DND-41 (cell line): Measurements from ENCODE around the gene DCAF4.

Source experiments
- ATAC-seq: fragments of 200-7000 bp; cut with Tn5 transposase; 3 replicates; pipeline ENCODE4 v1.9.1; 2021; ENCODE audit warnings: low read depth; ENCODE audit not compliant: insufficient read depth
- DNase-seq: peaks from one replicate; pipeline ENCODE4 v3.0.0-alpha.2; 2020
- H2AFZ ChIP-seq: 2 replicates; pipeline ENCODE4 v1.6.0; 2012; ENCODE audit warnings: low read depth, low read length
- H3K27ac ChIP-seq: 2 replicates; pipeline ENCODE4 v1.5.1; 2012; ENCODE audit warnings: low read length, inconsistent platforms
- H3K27me3 ChIP-seq: fragments of 200-600 bp; sonication (generic); 2 replicates; pipeline ENCODE4 v1.6.0; 2012; ENCODE audit warnings: low read length, mild to moderate bottlenecking, inconsistent platforms; ENCODE audit not compliant: insufficient read depth, poor library complexity
- H3K36me3 ChIP-seq: 2 replicates; pipeline ENCODE4 v1.5.1; 2012; ENCODE audit warnings: low read length, inconsistent platforms; ENCODE audit not compliant: insufficient read depth
- H3K4me1 ChIP-seq: 2 replicates; pipeline ENCODE4 v1.5.1; 2012; ENCODE audit warnings: mild to moderate bottlenecking, low read length; ENCODE audit not compliant: insufficient read depth
- H3K4me2 ChIP-seq: 2 replicates; pipeline ENCODE4 v1.6.0; 2012; ENCODE audit warnings: mild to moderate bottlenecking, moderate library complexity, low read length, inconsistent platforms; ENCODE audit not compliant: insufficient read depth
- H3K4me3 ChIP-seq, 2 experiments: fragments of 200-600 bp in 1 of 2; shearing (Covaris generic) in 1 of 2; 2 replicates each; pipeline ENCODE4 v1.5.1; 2012 to 2016; ENCODE audit warnings: inconsistent platforms in 2 of 2, low read length in 2 of 2, mild to moderate bottlenecking in 2 of 2, low read depth in 1 of 2, moderate library complexity in 1 of 2
- H3K79me2 ChIP-seq: 2 replicates; pipeline ENCODE4 v1.6.0; 2012; ENCODE audit warnings: low read length, inconsistent platforms; ENCODE audit not compliant: insufficient read depth
- H3K9ac ChIP-seq: 2 replicates; pipeline ENCODE4 v1.6.0; 2012; ENCODE audit warnings: low read depth, mild to moderate bottlenecking, inconsistent platforms, low read length, moderate library complexity
- H3K9me3 ChIP-seq: 2 replicates; pipeline ENCODE4 v1.5.1; 2012; ENCODE audit warnings: low read length, moderate library complexity, mild to moderate bottlenecking, inconsistent platforms; ENCODE audit not compliant: insufficient read depth, severe bottlenecking
- H4K20me1 ChIP-seq: 2 replicates; pipeline ENCODE4 v1.6.0; 2012; ENCODE audit warnings: low read length; ENCODE audit not compliant: insufficient read depth
- EZH2 ChIP-seq: IDR thresholded peaks from 3 replicates; pipeline ENCODE4 v1.6.1; 2012; ENCODE audit warnings: borderline replicate concordance, low read depth, mild to moderate bottlenecking, moderate library complexity, low read length, inconsistent platforms; ENCODE audit not compliant: severe bottlenecking
- TF ChIP-seq, protein P1 (sequence below): IDR thresholded peaks from 2 replicates; pipeline ENCODE4 v1.5.1; 2012; ENCODE audit warnings: borderline replicate concordance, low read length, moderate library complexity, mild to moderate bottlenecking; ENCODE audit not compliant: poor library complexity, severe bottlenecking; ENCODE audit errors: extremely low read depth

DCAF4 gene

DNA sequence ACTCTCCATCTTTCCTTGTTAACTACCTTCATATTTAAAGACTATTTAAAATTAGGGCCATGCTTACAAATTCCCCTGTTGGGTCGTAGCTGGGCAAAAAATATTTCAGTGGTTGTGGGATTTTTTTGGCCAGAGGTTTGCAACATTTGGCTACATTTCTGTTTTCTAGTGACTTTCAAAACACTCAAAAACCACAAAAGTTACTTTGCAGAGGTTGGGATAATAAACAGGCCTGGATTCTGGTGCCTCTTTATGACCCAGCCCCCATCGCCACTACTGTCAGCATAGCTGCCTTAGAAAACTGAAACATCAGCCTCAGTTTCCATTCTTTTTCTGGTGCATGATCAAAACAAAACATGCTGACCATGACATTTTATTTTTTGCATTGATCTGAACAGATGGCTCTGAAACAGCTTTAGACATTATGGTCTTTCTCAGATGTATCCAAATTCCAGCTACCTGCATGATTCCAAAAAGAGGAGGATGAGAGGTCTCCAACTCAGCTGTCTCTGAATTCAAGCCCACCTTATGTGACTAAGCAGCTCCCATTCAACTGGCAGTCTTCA is 37.5 kb upstream of the DCAF4 start:
- TF ChIP-seq, protein P1, sequence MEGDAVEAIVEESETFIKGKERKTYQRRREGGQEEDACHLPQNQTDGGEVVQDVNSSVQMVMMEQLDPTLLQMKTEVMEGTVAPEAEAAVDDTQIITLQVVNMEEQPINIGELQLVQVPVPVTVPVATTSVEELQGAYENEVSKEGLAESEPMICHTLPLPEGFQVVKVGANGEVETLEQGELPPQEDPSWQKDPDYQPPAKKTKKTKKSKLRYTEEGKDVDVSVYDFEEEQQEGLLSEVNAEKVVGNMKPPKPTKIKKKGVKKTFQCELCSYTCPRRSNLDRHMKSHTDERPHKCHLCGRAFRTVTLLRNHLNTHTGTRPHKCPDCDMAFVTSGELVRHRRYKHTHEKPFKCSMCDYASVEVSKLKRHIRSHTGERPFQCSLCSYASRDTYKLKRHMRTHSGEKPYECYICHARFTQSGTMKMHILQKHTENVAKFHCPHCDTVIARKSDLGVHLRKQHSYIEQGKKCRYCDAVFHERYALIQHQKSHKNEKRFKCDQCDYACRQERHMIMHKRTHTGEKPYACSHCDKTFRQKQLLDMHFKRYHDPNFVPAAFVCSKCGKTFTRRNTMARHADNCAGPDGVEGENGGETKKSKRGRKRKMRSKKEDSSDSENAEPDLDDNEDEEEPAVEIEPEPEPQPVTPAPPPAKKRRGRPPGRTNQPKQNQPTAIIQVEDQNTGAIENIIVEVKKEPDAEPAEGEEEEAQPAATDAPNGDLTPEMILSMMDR = no peak
- TF ChIP-seq EZH2 = no peak
- Histone ChIP-seq H3K4me2 (no peak overlapping the region), H3K27me3 (peaks cover 16% of the 10 kb centered on the region), H3K4me1 (peaks cover 12% of the 10 kb centered on the region), H3K4me3 (no peak overlapping the region), H3K9me3 (no peaks in the 10 kb centered on the region), H3K27ac (no peak overlapping the region), H2AFZ (no peak overlapping the region), H3K36me3 (no peaks in the 10 kb centered on the region), H3K9ac (no peak overlapping the region), H3K79me2 (no peaks in the 10 kb centered on the region), H4K20me1 (no peaks in the 10 kb centered on the region; the same call in 1 of the 2 replicates)
- DNase-seq = no peak
- ATAC-seq = no peak

DNA sequence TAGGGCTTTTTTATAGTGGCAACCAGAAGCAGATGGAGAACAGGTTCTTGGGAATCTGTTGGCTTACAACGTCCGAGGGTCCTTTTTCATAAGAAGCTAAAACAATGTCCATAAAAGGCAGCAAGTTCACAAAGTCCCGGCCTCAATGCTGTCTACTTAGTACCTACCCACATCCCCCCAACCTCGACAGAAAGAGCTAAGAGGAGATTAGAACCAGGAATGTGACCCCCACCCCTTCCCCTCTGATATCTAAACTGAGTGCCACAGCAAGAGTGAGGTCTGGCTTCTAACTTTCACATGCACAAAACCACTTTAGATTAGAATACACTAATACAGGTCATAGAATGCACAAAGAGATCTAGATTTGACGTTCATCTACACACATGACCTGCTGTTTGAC is 36.9 kb upstream of the DCAF4 start:
- Histone ChIP-seq H3K27ac (no peak overlapping the region), H3K9me3 (no peaks in the 10 kb centered on the region), H4K20me1 (no peaks in the 10 kb centered on the region; the same call in 1 of the 2 replicates), H3K4me3 (no peak overlapping the region), H3K36me3 (no peaks in the 10 kb centered on the region), H2AFZ (no peak overlapping the region), H3K79me2 (no peaks in the 10 kb centered on the region), H3K27me3 (peaks cover 20% of the 10 kb centered on the region), H3K4me1 (peaks cover 16% of the 10 kb centered on the region), H3K4me2 (no peak overlapping the region), H3K9ac (no peak overlapping the region)
- TF ChIP-seq EZH2 = no peak
- TF ChIP-seq, protein P1 = no peak
- ATAC-seq (no peak), DNase-seq (no peak)

DNA sequence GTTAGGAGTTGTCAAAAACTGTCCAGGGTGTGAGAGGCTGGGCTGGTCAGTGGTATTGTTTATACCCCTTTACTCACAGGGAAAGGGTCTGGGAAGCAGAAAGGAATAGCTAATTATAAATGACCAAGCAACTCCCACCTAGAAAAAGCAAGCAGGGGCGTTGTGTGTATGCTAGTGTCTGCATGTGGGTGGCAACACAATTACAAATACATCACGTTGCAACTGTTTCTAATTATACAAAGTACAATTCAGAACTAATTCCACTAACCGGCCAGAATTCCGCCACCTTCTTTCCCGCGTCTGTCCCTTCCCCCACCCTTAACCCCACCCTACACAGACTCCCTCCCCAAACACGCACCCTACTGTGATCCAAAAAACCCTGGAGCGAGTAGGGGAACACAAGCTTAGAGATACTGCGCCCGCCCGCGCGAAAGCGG is 34.6 kb upstream of the DCAF4 start:
- H3K9me3 ChIP-seq = no peaks in the 10 kb centered on the region
- no peak for TF ChIP-seq EZH2
- TF ChIP-seq, protein P1 = no peak
- peaks cover 24% of the 10 kb centered on the region for H3K4me1 ChIP-seq
- no peak overlapping the region for H2AFZ ChIP-seq
- H3K27me3 ChIP-seq = peaks cover 34% of the 10 kb centered on the region
- no peaks in the 10 kb centered on the region for H3K36me3 ChIP-seq
- no peak overlapping the region for H3K9ac ChIP-seq
- no peak for DNase-seq
- ATAC-seq = no peak
- H4K20me1 ChIP-seq = no peaks in the 10 kb centered on the region; the same call in 1 of the 2 replicates
- no peak overlapping the region for H3K27ac ChIP-seq
- no peak overlapping the region for H3K4me3 ChIP-seq
- no peak overlapping the region for H3K4me2 ChIP-seq
- no peaks in the 10 kb centered on the region for H3K79me2 ChIP-seq
